H9 (cell line): ENCODE results near the gene ANKHD1. TPM values are rescaled to one million over a fixed set of nuclear protein-coding genes. Genes with fewer than 3 reads are reported as not detected.

Source experiments
- DNase-seq: peaks from one replicate; pipeline ENCODE4 v3.0.0-alpha.2; 2017
- H2AFZ ChIP-seq: one replicate; pipeline ENCODE4 v1.6.1; 2013; ENCODE audit warnings: mild to moderate bottlenecking, low read length, control low read depth, moderate library complexity
- H2AK5ac ChIP-seq: 2 replicates; pipeline ENCODE4 v1.6.1; 2013; ENCODE audit warnings: low read length, control low read depth, mixed read lengths; ENCODE audit not compliant: insufficient read length
- H2BK120ac ChIP-seq: one replicate; pipeline ENCODE4 v1.6.1; 2013; ENCODE audit warnings: low read depth, mild to moderate bottlenecking, low read length, control low read depth, inconsistent platforms; ENCODE audit not compliant: poor library complexity, severe bottlenecking
- H2BK12ac ChIP-seq: 2 replicates; pipeline ENCODE4 v1.6.1; 2013; ENCODE audit warnings: low read length, control low read depth, mixed read lengths, low read depth; ENCODE audit not compliant: insufficient read length
- H2BK15ac ChIP-seq: 2 replicates; pipeline ENCODE4 v1.6.1; 2013; ENCODE audit warnings: low read depth, low read length, control low read depth
- H2BK20ac ChIP-seq: one replicate; pipeline ENCODE4 v1.6.1; 2013; ENCODE audit warnings: low read depth, mild to moderate bottlenecking, low read length, control low read depth, inconsistent platforms; ENCODE audit not compliant: poor library complexity, severe bottlenecking
- H2BK5ac ChIP-seq: 2 replicates; pipeline ENCODE4 v1.6.1; 2013; ENCODE audit warnings: low read length, control low read depth, mixed read lengths; ENCODE audit not compliant: insufficient read length
- H3K14ac ChIP-seq: 2 replicates; pipeline ENCODE4 v1.6.1; 2013; ENCODE audit warnings: low read length, control low read depth; ENCODE audit not compliant: insufficient read depth
- H3K18ac ChIP-seq: 2 replicates; pipeline ENCODE4 v1.6.1; 2013; ENCODE audit warnings: low read depth, mild to moderate bottlenecking, mixed read lengths, low read length, control low read depth; ENCODE audit not compliant: insufficient read length
- H3K23ac ChIP-seq: 2 replicates; pipeline ENCODE4 v1.6.1; 2013; ENCODE audit warnings: low read length, control low read depth, mixed read lengths, low read depth; ENCODE audit not compliant: insufficient read length
- H3K23me2 ChIP-seq: 2 replicates; pipeline ENCODE4 v1.6.1; 2013; ENCODE audit warnings: low read depth, mild to moderate bottlenecking, mixed read lengths, low read length, control low read depth; ENCODE audit not compliant: insufficient read length, poor library complexity, severe bottlenecking
- H3K27ac ChIP-seq: 2 replicates; pipeline ENCODE4 v1.5.1; 2013; ENCODE audit warnings: low read length, control low read depth, mixed read lengths, low read depth; ENCODE audit not compliant: insufficient read length
- H3K27me3 ChIP-seq: 2 replicates; pipeline ENCODE4 v1.6.1; 2013; ENCODE audit warnings: low read length, control low read depth, inconsistent platforms; ENCODE audit not compliant: insufficient read depth
- H3K4ac ChIP-seq: 2 replicates; pipeline ENCODE4 v1.6.1; 2013; ENCODE audit warnings: low read depth, mild to moderate bottlenecking, control low read depth, inconsistent platforms, low read length, moderate library complexity
- H3K4me1 ChIP-seq: 2 replicates; pipeline ENCODE4 v1.6.1; 2013; ENCODE audit warnings: low read length, control low read depth, inconsistent platforms; ENCODE audit not compliant: insufficient read depth
- H3K4me2 ChIP-seq: 2 replicates; pipeline ENCODE4 v1.6.1; 2013; ENCODE audit warnings: low read length, control low read depth, mixed read lengths; ENCODE audit not compliant: insufficient read length, insufficient read depth
- H3K56ac ChIP-seq: 2 replicates; pipeline ENCODE4 v1.6.1; 2013; ENCODE audit warnings: low read depth, mild to moderate bottlenecking, mixed read lengths, low read length, control low read depth; ENCODE audit not compliant: insufficient read length
- H3K79me1 ChIP-seq: 2 replicates; pipeline ENCODE4 v1.6.1; 2013; ENCODE audit warnings: low read depth, mild to moderate bottlenecking, moderate library complexity, low read length, control low read depth, inconsistent platforms; ENCODE audit not compliant: insufficient read depth, poor library complexity, severe bottlenecking
- H3K79me2 ChIP-seq: 2 replicates; pipeline ENCODE4 v1.6.1; 2013; ENCODE audit warnings: low read length, control low read depth, inconsistent platforms; ENCODE audit not compliant: insufficient read depth
- H3K9ac ChIP-seq: 2 replicates; pipeline ENCODE4 v1.6.1; 2013; ENCODE audit warnings: low read length, control low read depth, mixed read lengths; ENCODE audit not compliant: insufficient read length; ENCODE audit errors: extremely low read depth
- H3K9me3 ChIP-seq: one replicate; pipeline ENCODE4 v1.6.1; 2013; ENCODE audit warnings: low read depth, low read length, inconsistent platforms; ENCODE audit not compliant: control insufficient read depth
- H3T11ph ChIP-seq: one replicate; pipeline ENCODE4 v1.6.1; 2013; ENCODE audit warnings: mild to moderate bottlenecking, low read length, control low read depth, inconsistent platforms
- H4K20me1 ChIP-seq: one replicate; pipeline ENCODE4 v1.6.1; 2013; ENCODE audit not compliant: control insufficient read depth, insufficient read length, insufficient read depth
- H4K5ac ChIP-seq: 2 replicates; pipeline ENCODE4 v1.6.1; 2013; ENCODE audit warnings: low read depth, mild to moderate bottlenecking, mixed read lengths, low read length, control low read depth; ENCODE audit not compliant: insufficient read length
- H4K8ac ChIP-seq: replicated peaks from 2 replicates; pipeline ENCODE4 v1.6.1; 2013; ENCODE audit warnings: low read length, control low read depth, mixed read lengths, low read depth; ENCODE audit not compliant: insufficient read length
- H4K91ac ChIP-seq: 2 replicates; pipeline ENCODE4 v1.6.1; 2013; ENCODE audit warnings: low read depth, mild to moderate bottlenecking, moderate library complexity, mixed read lengths, low read length, control low read depth; ENCODE audit not compliant: insufficient read length
- H3K27ac Mint-ChIP-seq, 3 experiments: 2 replicates in 2 of 3; 3 replicates in 1 of 3; pipeline ENCODE4 v1.8.0; 2020 to 2021; ENCODE audit warnings: mixed read lengths in 3 of 3, mild to moderate bottlenecking in 1 of 3, moderate library complexity in 1 of 3
- H3K27me3 Mint-ChIP-seq: 2 replicates; pipeline ENCODE4 v1.8.0; 2021; ENCODE audit warnings: low read depth, mild to moderate bottlenecking, moderate library complexity, mixed read lengths
- H3K36me3 Mint-ChIP-seq, 3 experiments: 2 replicates in 2 of 3; 3 replicates in 1 of 3; pipeline ENCODE4 v1.8.0; 2020 to 2021; ENCODE audit warnings: low read depth in 3 of 3, mixed read lengths in 3 of 3; ENCODE audit not compliant: insufficient read depth in 1 of 3
- H3K4me1 Mint-ChIP-seq, 2 experiments: 2 replicates each; pipeline ENCODE4 v1.8.0; 2020; ENCODE audit warnings: mixed read lengths in 2 of 2
- H3K4me3 Mint-ChIP-seq, 2 experiments: 2 replicates in 1 of 2; 3 replicates in 1 of 2; pipeline ENCODE4 v1.8.0; 2020 to 2021; ENCODE audit warnings: mild to moderate bottlenecking in 2 of 2, mixed read lengths in 2 of 2, moderate library complexity in 1 of 2
- H3K9me3 Mint-ChIP-seq, 2 experiments: 2 replicates in 1 of 2; 3 replicates in 1 of 2; pipeline ENCODE4 v1.8.0; 2020; ENCODE audit warnings: mild to moderate bottlenecking in 2 of 2, mixed read lengths in 2 of 2, moderate library complexity in 1 of 2
- CTCF ChIP-seq: fragments of 200-600 bp; sonication (generic); conservative IDR thresholded peaks from 3 replicates; pipeline ENCODE4 v1.8.0; 2021; ENCODE audit warnings: antibody characterized with exemption, mild to moderate bottlenecking
- WGBS: extraction: QIAGEN DNeasy Blood & Tissue Kit; methylation state at CpG from one replicate; pipeline ENCODE4 v1.1.7; 2013; ENCODE audit warnings: missing lambda C conversion rate, low lambda C conversion rate, mixed read lengths; ENCODE audit not compliant: insufficient read length; ENCODE audit errors: extremely low coverage; 5-methylcytosine and 5-hydroxymethylcytosine counted together
- total RNA-seq: library from RNA; stranded (reverse); gene quantifications from 2 replicates; pipeline ENCODE4 v1.2.1, GENCODE V29; 2021

The ANKHD1 gene
- total RNA-seq, 1 experiment from 2014 or later = 105 TPM

DNA sequence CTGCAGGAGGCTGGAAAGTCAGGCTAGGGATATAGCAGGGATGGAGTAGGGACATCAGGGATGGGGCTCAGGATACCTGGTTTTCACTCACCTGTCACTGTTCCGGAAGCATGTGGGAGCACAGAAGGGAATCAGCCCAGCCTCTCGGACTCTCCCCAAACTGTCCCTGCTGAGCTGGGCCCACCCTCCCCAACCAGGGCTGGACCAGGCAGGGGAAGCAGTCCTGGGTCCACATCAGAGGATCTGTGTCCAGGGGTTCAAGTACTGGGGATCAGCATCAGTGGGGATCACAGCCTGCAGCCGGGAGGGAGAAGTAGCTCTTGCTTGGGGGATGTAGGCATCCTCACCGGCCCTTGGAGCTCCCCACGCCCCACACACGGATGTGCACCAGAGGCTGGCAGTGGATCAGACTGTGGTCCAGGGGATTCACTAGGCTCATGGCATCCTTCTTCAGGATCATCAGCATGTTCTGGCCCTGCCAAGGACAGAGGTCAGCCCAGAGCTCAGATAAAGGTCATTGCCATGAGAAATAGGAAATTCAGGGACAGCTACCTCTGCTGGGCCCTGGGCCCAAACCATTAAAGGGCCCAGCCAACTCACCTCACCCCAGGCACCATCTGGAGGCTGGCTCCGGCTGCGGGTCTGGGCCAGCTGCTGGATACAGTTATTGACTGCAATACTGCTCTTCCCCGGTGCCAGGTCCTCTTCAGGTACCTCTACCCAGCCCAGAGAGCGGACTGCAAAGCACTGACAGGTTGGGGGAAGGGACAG lies 160.3 kb downstream of the ANKHD1 start:
- no peak for DNase-seq
- no peaks in the 10 kb centered on the region; the same call in 1 of the 2 replicates for H3K27me3 Mint-ChIP-seq

More for the DNA sequence above, 160.3 kb downstream of the ANKHD1 start:
- no peak overlapping the region for H3K18ac ChIP-seq
- no peak overlapping the region for H2BK120ac ChIP-seq
- no peaks in the 10 kb centered on the region for H3K79me2 ChIP-seq
- no peak overlapping the region for H3K14ac ChIP-seq
- H3K4ac ChIP-seq = no peak overlapping the region
- peaks cover 7% of the 10 kb centered on the region; the same call in 1 of the 2 replicates for H3K4me1 ChIP-seq
- no peak overlapping the region for H4K91ac ChIP-seq
- no peak overlapping the region for H2BK5ac ChIP-seq
- no peak overlapping the region for H2BK15ac ChIP-seq
- no peak overlapping the region for H3K23ac ChIP-seq
- no peaks in the 10 kb centered on the region for H3K9me3 ChIP-seq
- H2AK5ac ChIP-seq = no peak overlapping the region
- peaks cover 23 to 26% of the 10 kb centered on the region in 2 experiments for H3K4me1 Mint-ChIP-seq
- no peaks in the 10 kb centered on the region; a peak in 2 of 5 replicates for H3K9me3 Mint-ChIP-seq
- H3K4me2 ChIP-seq = no peak overlapping the region
- H4K5ac ChIP-seq = no peak overlapping the region
- H3K36me3 Mint-ChIP-seq = peaks cover 7 to 25% (median 20%) of the 10 kb centered on the region in 3 experiments
- no peaks in the 10 kb centered on the region for H3K79me1 ChIP-seq
- no peaks in the 10 kb centered on the region for H3K27me3 ChIP-seq
- H3K23me2 ChIP-seq = peaks cover 10% of the 10 kb centered on the region
- no peak overlapping the region for H2BK20ac ChIP-seq
- no CpG with 5 or more reads among the region's 10 CpGs for WGBS
- H2AFZ ChIP-seq = no peak overlapping the region
- H3K56ac ChIP-seq = no peak overlapping the region
- TF ChIP-seq CTCF = no peak
- no peak overlapping the region for H3K9ac ChIP-seq
- H3K27ac ChIP-seq = no peak overlapping the region
- H3K27ac Mint-ChIP-seq = no peak overlapping the region
- H3K4me3 Mint-ChIP-seq = no peak overlapping the region
- no peak overlapping the region for H2BK12ac ChIP-seq
- H3T11ph ChIP-seq = no peak overlapping the region
- H4K20me1 ChIP-seq = no peaks in the 10 kb centered on the region
- H4K8ac ChIP-seq = no peak overlapping the region
